Stimulated activated CD4-positive, alpha-beta T cell treated with anti-CD3 and anti-CD28 coated beads, Interleukin-1b, Interleukin-23, amount 100 ng/mL, for 4 hours (primary cell): ENCODE measurements around the gene GNB3.
"Not testable (repeated sequence)": the region's sequence is repeated elsewhere in the genome, so short reads cannot be mapped to it uniquely, and the experiment has no call there.

Experiments
- DNase-seq, 2 donors: peaks; one replicate each; pipeline ENCODE4 v3.0.0-alpha.2; 2020; ENCODE audit warnings: low read depth in 2 of 2

GNB3 gene

GRCh38 chr12:6883252-6883651 is 42.5 kb downstream of the GNB3 start:
- DNase-seq = no peak

DNA sequence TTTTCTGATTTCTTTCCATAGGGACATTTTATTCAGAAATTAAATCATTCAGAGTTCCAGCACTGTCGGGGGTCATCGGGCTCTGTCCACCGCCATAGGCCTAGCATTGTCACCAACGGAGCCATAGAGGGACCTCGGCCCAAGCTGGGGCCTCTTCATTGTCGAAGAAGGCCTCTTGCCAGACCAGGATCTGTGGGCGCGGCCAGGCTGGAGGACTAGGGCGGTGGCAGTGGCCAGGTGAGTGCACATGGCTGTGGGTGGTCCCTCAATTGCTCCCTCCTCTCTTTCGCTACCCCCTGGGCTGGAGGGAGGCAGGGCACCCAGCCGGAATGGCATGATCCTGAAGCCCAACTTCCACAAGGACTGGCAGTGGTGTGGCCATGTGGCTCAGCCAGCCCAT is 43.0 kb downstream of the GNB3 start:
- DNase-seq = no peak

GRCh38 chr12:6884539-6884938 is 43.8 kb downstream of the GNB3 start:
- no peak for DNase-seq

GRCh38 chr12:6886206-6886999 is 45.7 kb downstream of the GNB3 start:
- not testable (repeated sequence) for DNase-seq

DNA sequence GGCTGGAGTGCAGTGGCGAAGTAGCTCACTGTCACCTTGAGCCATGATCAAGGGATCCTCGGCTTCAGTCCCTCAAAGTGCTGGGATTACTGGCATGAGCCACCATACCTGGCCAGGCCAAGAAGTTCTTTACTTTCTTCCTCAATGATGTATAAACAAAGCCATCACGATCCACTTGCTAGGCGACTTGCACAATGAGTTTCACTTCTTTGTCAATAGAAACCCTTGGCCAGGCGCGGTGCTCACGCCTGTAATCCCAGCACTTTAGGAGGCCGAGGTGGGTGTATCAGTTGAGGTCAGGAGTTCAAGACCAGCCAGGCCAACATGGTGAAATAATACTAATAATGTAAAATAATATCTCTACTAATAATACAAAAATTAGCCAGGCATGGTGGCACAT is 46.7 kb downstream of the GNB3 start:
- DNase-seq = no peak

GRCh38 chr12:6888360-6888759 is 47.6 kb downstream of the GNB3 start:
- no peak for DNase-seq

DNA sequence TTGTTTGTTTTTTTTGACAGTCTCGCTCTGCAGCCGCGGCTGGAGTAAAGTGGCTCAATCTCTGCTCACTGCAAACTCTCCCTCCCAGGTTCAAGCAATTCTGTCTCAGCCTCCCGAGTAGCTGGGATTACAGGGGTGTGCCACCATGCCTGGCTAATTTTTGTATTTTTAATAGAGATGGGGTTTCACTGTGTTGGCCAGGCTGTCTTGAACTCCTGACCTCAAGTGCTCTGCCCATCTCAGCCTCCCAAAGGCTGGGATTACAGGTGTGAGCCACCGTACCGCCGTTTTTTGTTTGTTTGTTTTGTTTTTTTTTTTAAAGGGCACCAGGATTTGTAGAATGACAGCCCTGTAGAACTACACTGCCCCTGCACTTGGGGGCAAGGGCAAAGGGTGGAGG is 48.1 kb downstream of the GNB3 start:
- DNase-seq = not testable (repeated sequence)

DNA sequence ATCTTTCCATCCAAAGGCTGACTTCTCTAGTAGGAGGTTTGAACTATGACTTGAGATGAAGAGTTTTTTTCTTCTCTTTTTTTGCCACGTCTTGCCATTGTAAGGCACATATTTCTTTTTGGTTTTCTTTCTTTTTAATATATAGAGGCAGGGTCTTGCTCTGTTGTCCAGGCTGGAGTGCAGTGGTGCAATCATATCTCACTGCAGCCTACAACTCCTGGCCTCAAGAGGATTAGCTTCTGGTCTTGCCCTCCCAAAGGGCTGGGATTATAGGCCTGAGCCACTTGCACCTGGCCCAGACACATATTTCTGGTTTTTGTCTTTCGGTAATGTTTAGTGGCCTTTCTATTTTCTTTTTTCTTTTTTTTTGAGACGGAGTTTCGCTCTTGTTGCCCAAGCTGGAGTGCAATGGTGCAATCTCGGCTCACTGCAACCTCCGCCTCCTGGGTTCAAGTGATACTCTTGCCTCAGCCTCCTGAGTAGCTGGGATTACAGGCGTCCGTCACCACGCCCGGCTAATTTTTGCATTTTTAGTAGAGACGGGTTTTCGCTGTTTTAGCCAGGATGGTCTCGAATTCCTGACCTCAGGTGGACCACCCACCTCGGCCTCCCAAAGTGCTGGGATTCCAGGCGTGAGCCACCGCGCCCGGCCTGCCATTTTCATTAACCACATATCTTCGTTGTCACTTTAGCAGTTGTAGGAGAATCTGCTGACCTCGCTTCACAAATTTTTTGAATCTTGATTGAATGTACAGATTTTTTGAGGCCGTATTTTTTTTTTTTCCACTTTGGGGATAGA is 49.2 kb downstream of the GNB3 start:
- not testable (repeated sequence) for DNase-seq

DNA sequence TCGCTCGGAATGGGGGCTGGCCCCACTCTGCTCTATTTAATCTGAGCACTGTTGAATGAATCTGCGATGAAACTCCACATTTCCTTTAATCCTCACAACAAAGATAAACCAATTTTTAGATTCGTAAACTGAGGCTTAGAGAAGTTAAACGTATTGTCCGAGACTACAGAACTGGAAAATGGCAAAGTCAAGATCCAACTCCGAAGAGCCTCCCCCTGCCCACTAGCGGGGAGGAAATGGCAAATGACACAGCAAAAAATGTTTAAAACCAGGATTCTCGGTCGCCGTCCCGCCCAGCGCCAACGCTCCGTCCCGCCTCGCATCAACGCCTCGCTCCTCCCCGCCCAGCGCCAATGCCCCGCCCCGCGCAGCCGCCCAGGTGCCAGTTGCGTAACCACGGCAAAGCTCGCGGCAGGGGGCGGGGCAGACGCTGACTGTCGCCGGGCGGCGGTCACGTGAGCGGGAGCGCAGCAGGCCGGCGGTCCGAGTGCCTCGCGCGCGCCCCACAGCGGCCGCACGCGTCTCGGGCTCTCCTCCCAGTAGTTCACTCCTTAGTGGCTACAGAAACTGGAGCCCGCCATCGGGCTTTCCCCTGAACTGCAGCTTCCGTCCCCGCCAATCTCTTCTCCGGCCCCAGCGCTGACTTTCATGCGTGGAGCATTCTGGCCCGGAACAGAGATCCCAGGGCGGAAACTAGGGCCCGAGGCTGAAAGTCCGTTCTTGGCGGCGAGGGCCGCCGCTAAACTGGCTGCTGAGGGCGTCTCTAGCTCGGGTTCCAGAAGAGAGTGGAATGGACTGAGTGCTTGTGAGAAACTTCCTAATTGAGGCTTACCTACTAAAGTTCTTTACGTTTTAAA is 50.3 kb downstream of the GNB3 start:
- DNase-seq = peak; percentile 99

- DNase-seq = no peak
Observed at GRCh38 chr12:6891646-6892001, 50.9 kb downstream of the GNB3 start.

GRCh38 chr12:6892683-6893082 is 52.0 kb downstream of the GNB3 start:
- not testable (repeated sequence) for DNase-seq

- DNase-seq = no peak
Observed at GRCh38 chr12:6894321-6894720, 53.6 kb downstream of the GNB3 start.
